ENCODE measurements around the gene KCNC3.

Gene KCNC3

GRCh38 chr19:50286443-50286842 lies 42.7 kb downstream of the KCNC3 start:
- no peaks in the 10 kb centered on the region for H3K79me2 ChIP-seq (ENCODE audit: insufficient read depth, low read depth)
- peaks cover 37% of the 10 kb centered on the region; the same call in 1 of the 2 replicates for H3K27me3 ChIP-seq (ENCODE audit: insufficient read depth, low read depth)

DNA sequence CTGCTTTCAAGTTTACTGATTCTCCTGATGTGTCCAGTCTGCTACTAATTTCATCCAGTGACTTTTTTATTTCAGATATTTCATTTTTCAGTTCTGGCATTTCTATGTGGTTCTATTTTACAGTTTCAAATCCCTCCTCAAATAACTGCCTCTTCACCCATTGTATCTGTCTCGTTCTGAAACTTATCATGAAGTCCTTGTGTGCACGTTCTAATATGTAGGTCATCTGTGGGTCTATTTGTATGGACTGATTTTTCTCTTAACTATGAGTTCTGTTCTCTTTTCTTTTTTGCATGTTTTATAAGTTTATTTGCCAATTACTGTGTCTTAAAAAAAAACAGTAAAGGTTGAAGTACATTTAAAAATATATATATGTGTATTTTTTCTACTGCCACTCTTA lies 43.3 kb downstream of the KCNC3 start:
- no peak overlapping the region for H3K4me3 ChIP-seq (IDR thresholded peaks at IDR 0.05; ENCODE audit: insufficient read depth, low read depth, low read length)
- no peaks in the 10 kb centered on the region for H3K79me2 ChIP-seq (ENCODE audit: insufficient read depth, low read depth)
- no peak for TF ChIP-seq CTCF (conservative IDR thresholded peaks at IDR 0.05; ENCODE audit: low read depth, low read length)
- peaks cover 39% of the 10 kb centered on the region; the same call in 1 of the 2 replicates for H3K27me3 ChIP-seq (ENCODE audit: insufficient read depth, low read depth)
- no peak overlapping the region for H3K9ac ChIP-seq
- no peaks in the 10 kb centered on the region for H4K20me1 ChIP-seq (ENCODE audit: insufficient read depth)
- no peak overlapping the region for H3K27ac ChIP-seq
- H2AFZ ChIP-seq (ENCODE audit: low read depth): no peak overlapping the region
- no peaks in the 10 kb centered on the region for H3K36me3 ChIP-seq (ENCODE audit: insufficient read depth)
- H3K4me2 ChIP-seq: no peak overlapping the region
- no peaks in the 10 kb centered on the region for H3K4me1 ChIP-seq (ENCODE audit: low read depth, poor library complexity, severe bottlenecking)

More at GRCh38 chr19:50286443-50286842, 42.7 kb downstream of the KCNC3 start:
- no peak for TF ChIP-seq CTCF (conservative IDR thresholded peaks at IDR 0.05; ENCODE audit: low read depth, low read length)
- Histone ChIP-seq H3K36me3 (ENCODE audit: insufficient read depth) (no peaks in the 10 kb centered on the region), H3K4me1 (ENCODE audit: low read depth, poor library complexity, severe bottlenecking) (no peaks in the 10 kb centered on the region), H3K4me2 (no peak overlapping the region), H2AFZ (ENCODE audit: low read depth) (no peak overlapping the region), H3K27ac (no peak overlapping the region), H4K20me1 (ENCODE audit: insufficient read depth) (no peaks in the 10 kb centered on the region), H3K4me3 (IDR thresholded peaks at IDR 0.05; ENCODE audit: insufficient read depth, low read depth, low read length) (no peak overlapping the region), H3K9ac (no peak overlapping the region)

DNA sequence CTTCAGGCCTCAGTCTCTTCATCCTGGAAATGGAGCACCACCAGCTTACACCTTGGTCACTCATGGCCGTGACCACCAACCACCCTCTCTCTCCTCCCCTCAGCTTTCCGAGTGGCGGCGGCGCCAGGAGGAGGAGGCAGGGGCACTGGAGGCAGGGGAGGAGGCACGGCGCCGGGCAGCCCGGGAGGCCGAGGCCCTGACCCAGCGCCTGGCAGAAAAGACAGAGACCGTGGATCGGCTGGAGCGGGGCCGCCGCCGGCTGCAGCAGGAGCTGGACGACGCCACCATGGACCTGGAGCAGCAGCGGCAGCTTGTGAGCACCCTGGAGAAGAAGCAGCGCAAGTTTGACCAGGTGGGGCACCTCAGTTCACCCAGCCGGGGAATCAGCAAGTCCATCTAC lies 47.7 kb downstream of the KCNC3 start:
- peaks cover 33% of the 10 kb centered on the region; the same call in 1 of the 2 replicates for H3K27me3 ChIP-seq (ENCODE audit: insufficient read depth, low read depth)
- no peak overlapping the region for H3K4me2 ChIP-seq
- no peak overlapping the region for H3K27ac ChIP-seq
- H3K4me1 ChIP-seq (ENCODE audit: low read depth, poor library complexity, severe bottlenecking): no peaks in the 10 kb centered on the region
- no peaks in the 10 kb centered on the region for H3K79me2 ChIP-seq (ENCODE audit: insufficient read depth, low read depth)
- H3K4me3 ChIP-seq (IDR thresholded peaks at IDR 0.05; ENCODE audit: insufficient read depth, low read depth, low read length): no peak overlapping the region
- H4K20me1 ChIP-seq (ENCODE audit: insufficient read depth): no peaks in the 10 kb centered on the region
- no peak overlapping the region for H2AFZ ChIP-seq (ENCODE audit: low read depth)
- no peak for TF ChIP-seq CTCF (conservative IDR thresholded peaks at IDR 0.05; ENCODE audit: low read depth, low read length)
- H3K36me3 ChIP-seq (ENCODE audit: insufficient read depth): no peaks in the 10 kb centered on the region
- no peak overlapping the region for H3K9ac ChIP-seq

DNA sequence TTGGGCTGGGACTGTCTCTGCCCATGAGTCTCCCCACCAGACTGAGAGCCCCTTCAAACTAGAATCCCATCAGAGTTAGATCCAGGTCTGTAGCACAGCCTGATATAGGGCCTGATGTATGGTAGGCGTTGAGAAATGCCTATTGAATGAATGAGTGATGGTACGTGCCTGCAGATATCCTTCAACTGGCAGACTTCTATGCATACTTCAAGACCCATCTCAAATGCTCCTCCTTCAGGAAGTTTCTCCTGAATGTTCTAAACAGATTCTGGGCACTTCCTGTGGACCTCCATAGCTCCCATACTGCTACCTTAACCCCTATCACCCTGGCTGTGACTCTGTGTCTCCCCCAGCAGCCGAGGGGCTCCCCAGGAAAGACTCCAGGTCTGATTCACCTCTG lies 48.2 kb downstream of the KCNC3 start:
- Histone ChIP-seq H3K4me1 (ENCODE audit: low read depth, poor library complexity, severe bottlenecking) (no peaks in the 10 kb centered on the region), H2AFZ (ENCODE audit: low read depth) (no peak overlapping the region), H3K27me3 (ENCODE audit: insufficient read depth, low read depth) (peaks cover 33% of the 10 kb centered on the region; the same call in 1 of the 2 replicates), H4K20me1 (ENCODE audit: insufficient read depth) (no peaks in the 10 kb centered on the region), H3K27ac (no peak overlapping the region), H3K79me2 (ENCODE audit: insufficient read depth, low read depth) (no peaks in the 10 kb centered on the region), H3K36me3 (ENCODE audit: insufficient read depth) (no peaks in the 10 kb centered on the region), H3K4me3 (IDR thresholded peaks at IDR 0.05; ENCODE audit: insufficient read depth, low read depth, low read length) (no peak overlapping the region), H3K4me2 (no peak overlapping the region), H3K9ac (no peak overlapping the region)
- no peak for TF ChIP-seq CTCF (conservative IDR thresholded peaks at IDR 0.05; ENCODE audit: low read depth, low read length)
